Neural cell (in vitro differentiated cells): Measurements from ENCODE around the gene RFC3. TPM values are rescaled to one million over a fixed set of nuclear protein-coding genes. Genes with fewer than 3 reads are reported as not detected.

Experiments used
- H2AFZ ChIP-seq: fragments of 200-600, 300-800 bp; sonication (generic), shearing (Covaris generic); 2 replicates; pipeline ENCODE4 v1.6.0; 2014; ENCODE audit warnings: low read depth, mild to moderate bottlenecking, antibody characterized with exemption, low read length, moderate library complexity
- H3F3A ChIP-seq: fragments of 200-600 bp; shearing (Covaris generic); 2 replicates; pipeline ENCODE4 v1.6.1; 2016; ENCODE audit warnings: mild to moderate bottlenecking, moderate library complexity, mixed read lengths, antibody characterized with exemption, low read length; ENCODE audit not compliant: insufficient read depth, poor library complexity, severe bottlenecking
- H3K27ac ChIP-seq: fragments of 200-600, 300-800 bp; sonication (generic), shearing (Covaris generic); 2 replicates; pipeline ENCODE4 v1.5.1; 2014; ENCODE audit warnings: mild to moderate bottlenecking, low read length, moderate library complexity
- H3K27me3 ChIP-seq: fragments of 300-800, 200-600 bp; sonication (generic), shearing (Covaris generic); 2 replicates; pipeline ENCODE4 v1.6.0; 2014; ENCODE audit warnings: mild to moderate bottlenecking, low read depth, low read length, moderate library complexity; ENCODE audit not compliant: insufficient read depth
- H3K36me3 ChIP-seq: fragments of 300-800, 200-600 bp; sonication (generic), shearing (Covaris generic); 2 replicates; pipeline ENCODE4 v1.5.1; 2014; ENCODE audit warnings: mild to moderate bottlenecking, antibody characterized with exemption, low read length, moderate library complexity; ENCODE audit not compliant: insufficient read depth
- H3K4me2 ChIP-seq: fragments of 300-800, 200-600 bp; sonication (generic), shearing (Covaris generic); 2 replicates; pipeline ENCODE4 v1.6.0; 2014; ENCODE audit warnings: mild to moderate bottlenecking, low read length
- H3K4me3 ChIP-seq: fragments of 300-800, 200-600 bp; sonication (generic), shearing (Covaris generic); 2 replicates; pipeline ENCODE4 v1.5.1; 2014; ENCODE audit warnings: mild to moderate bottlenecking, low read length, moderate library complexity
- H3K79me2 ChIP-seq: fragments of 200-600 bp; shearing (Covaris generic); replicated peaks from 2 replicates; pipeline ENCODE4 v1.6.0; 2014; ENCODE audit warnings: mild to moderate bottlenecking, low read length, moderate library complexity; ENCODE audit not compliant: insufficient read depth
- H3K9ac ChIP-seq: fragments of 300-800, 200-600 bp; sonication (generic), shearing (Covaris generic); 2 replicates; pipeline ENCODE4 v1.6.1; 2016; ENCODE audit warnings: mild to moderate bottlenecking, low read length, mixed read lengths
- H3K9me2 ChIP-seq: fragments of 200-600 bp; shearing (Covaris generic); 2 replicates; pipeline ENCODE4 v1.6.1; 2016; ENCODE audit warnings: mild to moderate bottlenecking, low read length, mixed read lengths; ENCODE audit not compliant: insufficient read depth
- H3K9me3 ChIP-seq: fragments of 200-600, 300-800 bp; sonication (generic), shearing (Covaris generic); 2 replicates; pipeline ENCODE4 v1.6.1; 2016; ENCODE audit warnings: mild to moderate bottlenecking, mixed run types, low read length, moderate library complexity, mixed read lengths
- H4K20me1 ChIP-seq: fragments of 200-600 bp; shearing (Covaris generic); 2 replicates; pipeline ENCODE4 v1.6.1; 2016; ENCODE audit warnings: mild to moderate bottlenecking, mixed run types; ENCODE audit not compliant: insufficient read depth
- CTCF ChIP-seq: fragments of 450-650 bp; IDR thresholded peaks from 2 replicates; pipeline ENCODE4 v1.5.1; 2014; ENCODE audit warnings: antibody characterized with exemption, mild to moderate bottlenecking, moderate library complexity; ENCODE audit not compliant: poor library complexity, severe bottlenecking
- EP300 ChIP-seq: fragments of 450-650 bp; conservative IDR thresholded peaks from 2 replicates; pipeline ENCODE4 v1.6.1; 2014; ENCODE audit warnings: antibody characterized with exemption, mild to moderate bottlenecking, moderate library complexity; ENCODE audit not compliant: poor library complexity, severe bottlenecking
- EZH2 ChIP-seq: fragments of 200-600, 300-800 bp; shearing (Covaris generic), sonication (generic); IDR thresholded peaks from 2 replicates; pipeline ENCODE4 v1.6.1; 2014; ENCODE audit warnings: antibody characterized with exemption, low read length, borderline replicate concordance, mild to moderate bottlenecking; ENCODE audit not compliant: insufficient read depth, poor library complexity, severe bottlenecking
- MXI1 ChIP-seq: fragments of 450-650 bp; conservative IDR thresholded peaks from 2 replicates; pipeline ENCODE4 v1.6.1; 2014; ENCODE audit warnings: antibody characterized with exemption, mild to moderate bottlenecking; ENCODE audit not compliant: poor library complexity, severe bottlenecking
- POLR2AphosphoS5 ChIP-seq: IDR thresholded peaks from 2 replicates; pipeline ENCODE4 v1.6.1; 2012
- RAD21 ChIP-seq: fragments of 450-650 bp; conservative IDR thresholded peaks from 2 replicates; pipeline ENCODE4 v1.6.1; 2014; ENCODE audit warnings: antibody characterized with exemption, mild to moderate bottlenecking, moderate library complexity
- REST ChIP-seq: IDR thresholded peaks from 2 replicates; pipeline ENCODE4 v1.6.1; 2012; ENCODE audit warnings: borderline replicate concordance
- SMC3 ChIP-seq: fragments of 450-650 bp; conservative IDR thresholded peaks from 2 replicates; pipeline ENCODE4 v1.6.1; 2014; ENCODE audit warnings: antibody characterized with exemption, mild to moderate bottlenecking, moderate library complexity; ENCODE audit not compliant: poor library complexity
- TAF1 ChIP-seq: IDR thresholded peaks from 2 replicates; pipeline ENCODE4 v1.6.1; 2012; ENCODE audit warnings: low read depth
- polyA minus RNA-seq: library from RNA; depleted of rRNA, polyadenylated mRNA; stranded (reverse); fragments of >200 nt; gene quantifications from 2 replicates; pipeline ENCODE4 v1.2.3, GENCODE V29; 2014
- polyA plus RNA-seq: library from polyadenylated mRNA; depleted of rRNA; stranded (reverse); fragments of >200 nt; gene quantifications from 2 replicates; pipeline ENCODE4 v1.2.3, GENCODE V29; 2014

Gene RFC3
- polyA plus RNA-seq, result 11.3 and 13.8 TPM in 2 replicates
- polyA minus RNA-seq, result 20.0 and 24.7 TPM in 2 replicates

- no peaks in the 10 kb centered on the region for H3K9me3 ChIP-seq
- peak within 1 kb of the TSS; percentile 89 for H3K4me3 ChIP-seq
- peak within 1 kb of the TSS; percentile 89 for H3K27ac ChIP-seq
- no peaks in the 10 kb centered on the region for H3F3A ChIP-seq
- peak within 1 kb of the TSS; percentile 99 for H2AFZ ChIP-seq
- H3K27me3 ChIP-seq, result no peaks in the 10 kb centered on the region
- peak within 1 kb of the TSS; percentile 85 for H3K4me2 ChIP-seq
- no peaks in the 10 kb centered on the region for H3K9me2 ChIP-seq
- no peaks in the 10 kb centered on the region for H4K20me1 ChIP-seq
- H3K79me2 ChIP-seq, result peaks cover 12% of the 10 kb centered on the region
- peak within 1 kb of the TSS; percentile 75 for H3K9ac ChIP-seq
- no peaks in the 10 kb centered on the region for H3K36me3 ChIP-seq
- TF ChIP-seq CTCF, result peak; percentile 39
- TF ChIP-seq POLR2AphosphoS5, result peak; percentile 92
- peak; percentile 100 for TF ChIP-seq MXI1
- peak; percentile 56 for TF ChIP-seq SMC3
- TF ChIP-seq RAD21, result peak; percentile 53
- peak; percentile 60 for TF ChIP-seq REST
- TF ChIP-seq EZH2, result no peak
- peak; percentile 76 for TF ChIP-seq TAF1
- TF ChIP-seq EP300, result peak; percentile 66
These were observed at the start of gene RFC3 for GRCh38 chr13:33817901-33818706. RFC3 (plus strand) TSS chr13:33818149; CDS start chr13:33818179, 30 bp downstream.

- H3K27me3 ChIP-seq, result no peaks in the 10 kb centered on the region
- no peaks in the 10 kb centered on the region for H4K20me1 ChIP-seq
- H3K36me3 ChIP-seq, result no peaks in the 10 kb centered on the region
- no peaks in the 10 kb centered on the region for H3K9me2 ChIP-seq
- TF ChIP-seq MXI1, result no peak
- no peak for TF ChIP-seq CTCF
- no peak for TF ChIP-seq TAF1
- TF ChIP-seq RAD21, result no peak
- no peak for TF ChIP-seq EP300
- no peak for TF ChIP-seq POLR2AphosphoS5
- TF ChIP-seq REST, result no peak
- TF ChIP-seq SMC3, result no peak
- no peak for TF ChIP-seq EZH2
- no peak overlapping the region for H3K27ac ChIP-seq
- H3K4me3 ChIP-seq, result no peak overlapping the region
- no peaks in the 10 kb centered on the region for H3F3A ChIP-seq
- no peak overlapping the region for H3K9ac ChIP-seq
- H3K9me3 ChIP-seq, result no peaks in the 10 kb centered on the region
- H3K79me2 ChIP-seq, result no peaks in the 10 kb centered on the region
- no peak overlapping the region for H3K4me2 ChIP-seq
- H2AFZ ChIP-seq, result no peak overlapping the region
These were observed 46.7 kb upstream of the RFC3 start for GRCh38 chr13:33771296-33771695.
